ENCODE data around the gene MAP3K2.

The MAP3K2 gene

DNA sequence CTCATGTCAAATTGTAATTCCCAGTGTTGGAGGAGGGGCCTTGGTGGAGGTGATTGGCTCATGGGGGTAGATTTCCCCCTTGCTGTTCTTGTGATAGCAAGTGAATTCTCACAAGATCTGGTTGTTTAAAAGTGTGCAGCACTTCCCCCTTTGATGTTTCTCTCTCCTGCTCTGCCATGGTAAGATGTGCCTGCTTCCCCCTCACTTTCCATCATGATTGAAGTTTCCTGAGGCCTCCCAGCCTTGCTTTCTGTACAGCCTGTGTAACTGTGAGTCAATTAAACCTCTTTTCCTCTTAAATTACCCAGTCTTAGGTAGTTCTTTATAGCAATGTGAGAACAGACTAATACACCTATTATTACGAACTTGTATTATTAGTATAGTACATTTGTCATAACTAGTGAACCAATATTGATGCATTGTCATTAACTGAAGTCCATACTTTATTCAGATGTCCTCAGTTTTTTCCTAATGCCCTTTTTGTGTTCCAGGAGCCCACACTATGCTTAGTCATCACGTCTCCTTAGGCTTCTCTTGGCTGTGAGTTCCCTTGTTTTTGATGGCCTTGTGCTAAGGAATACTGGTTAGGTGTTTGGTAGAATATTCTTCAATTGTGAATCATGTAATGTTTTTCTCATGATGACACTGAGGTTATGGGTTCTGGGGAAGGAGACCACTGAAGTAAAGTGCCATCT, 4.5 kb upstream of the MAP3K2 start:
- Histone ChIP-seq H3K27ac (ENCODE audit: low read depth, low read length) (no peak overlapping the region), H3K9me3 (ENCODE audit: control insufficient read depth, insufficient read depth, low read depth, low read length) (no peaks in the 10 kb centered on the region), H3K4me1 (ENCODE audit: control insufficient read depth, insufficient read depth, low read length) (peaks cover 9% of the 10 kb centered on the region), H3K4me3 (ENCODE audit: low read depth, low read length) (no peak overlapping the region), H3K36me3 (ENCODE audit: control insufficient read depth, insufficient read depth, low read length) (no peaks in the 10 kb centered on the region), H3K9ac (ENCODE audit: low read length) (no peak overlapping the region), H3K27me3 (ENCODE audit: control insufficient read depth, insufficient read depth, low read length) (no peaks in the 10 kb centered on the region)

DNA sequence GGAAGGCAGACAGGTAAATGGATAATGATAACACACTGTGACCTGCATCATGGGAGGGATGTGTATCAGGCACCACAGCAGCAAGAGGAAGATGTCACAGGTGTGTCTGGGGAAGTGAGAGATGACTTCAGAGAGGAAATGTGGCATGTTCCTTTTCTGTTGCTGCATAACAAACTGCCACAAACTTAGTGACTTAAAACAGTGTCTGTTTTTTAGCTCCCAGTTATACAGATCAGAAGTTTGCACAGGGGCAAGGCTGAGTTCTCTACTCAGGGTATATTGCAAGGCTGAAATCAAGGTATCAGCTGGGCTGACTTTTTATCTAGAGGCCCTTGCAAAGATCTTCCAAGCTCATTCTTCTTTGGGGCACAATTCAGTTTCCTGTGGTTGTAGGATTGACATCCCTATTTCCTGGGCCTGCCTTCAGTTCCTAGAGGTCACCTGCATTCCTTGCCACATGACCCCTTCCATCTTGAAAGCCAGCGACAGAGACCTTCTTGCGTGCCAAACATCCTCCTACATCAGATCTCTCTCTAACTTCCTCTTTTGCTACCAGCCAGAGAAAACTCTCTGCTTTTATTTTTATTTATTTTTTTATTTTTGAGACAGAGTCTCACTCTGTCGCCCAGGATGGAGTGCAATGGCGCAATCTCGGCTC, 2.1 kb upstream of the MAP3K2 start:
- Histone ChIP-seq H3K9me3 (ENCODE audit: control insufficient read depth, insufficient read depth, low read depth, low read length) (no peaks in the 10 kb centered on the region), H3K4me1 (ENCODE audit: control insufficient read depth, insufficient read depth, low read length) (peaks cover 9% of the 10 kb centered on the region), H3K4me3 (ENCODE audit: low read depth, low read length) (no peak overlapping the region), H3K27ac (ENCODE audit: low read depth, low read length) (no peak overlapping the region), H3K36me3 (ENCODE audit: control insufficient read depth, insufficient read depth, low read length) (no peaks in the 10 kb centered on the region), H3K27me3 (ENCODE audit: control insufficient read depth, insufficient read depth, low read length) (no peaks in the 10 kb centered on the region), H3K9ac (ENCODE audit: low read length) (no peak overlapping the region)

DNA sequence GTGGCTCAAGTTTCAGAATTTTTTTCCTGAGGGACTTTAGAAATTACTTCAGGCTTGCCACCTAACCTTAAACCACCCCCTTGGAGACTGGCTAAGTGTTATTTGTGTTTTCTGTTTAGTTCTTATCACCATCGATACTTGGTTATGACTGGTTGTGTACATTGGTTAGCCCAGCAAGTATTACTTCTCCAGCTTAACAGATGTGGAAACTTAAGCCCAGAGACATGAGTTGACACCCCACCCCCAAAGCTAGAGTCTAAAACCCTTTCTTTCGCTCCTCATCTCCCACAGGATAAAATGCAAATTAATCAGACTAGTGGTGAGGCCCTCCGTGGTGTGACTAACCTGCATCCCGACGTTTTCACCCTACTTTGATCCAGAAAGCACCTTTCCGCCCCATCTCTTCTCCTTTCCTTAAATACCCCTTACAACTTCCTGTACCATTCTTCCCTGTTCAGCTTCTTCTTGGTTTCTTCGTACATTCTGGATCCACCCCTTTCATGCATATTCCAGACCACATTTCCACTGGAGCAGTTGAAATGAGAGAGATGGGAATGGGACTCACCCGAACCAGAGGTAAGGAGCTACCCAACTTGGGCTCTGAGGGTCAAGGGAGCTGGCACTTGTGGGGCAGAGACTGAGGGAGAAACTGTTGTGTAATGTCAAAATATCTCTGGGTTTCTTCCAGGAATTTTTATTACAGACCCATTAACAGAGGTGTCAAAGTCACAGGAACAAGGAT, 819 bp upstream of the MAP3K2 start:
- peak overlapping the region; percentile 80 for H3K9ac ChIP-seq (ENCODE audit: low read length)
- H3K9me3 ChIP-seq (ENCODE audit: control insufficient read depth, insufficient read depth, low read depth, low read length) = no peaks in the 10 kb centered on the region
- peak overlapping the region; percentile 76 for H3K4me3 ChIP-seq (ENCODE audit: low read depth, low read length)
- no peaks in the 10 kb centered on the region for H3K36me3 ChIP-seq (ENCODE audit: control insufficient read depth, insufficient read depth, low read length)
- H3K27ac ChIP-seq (ENCODE audit: low read depth, low read length) = peak overlapping the region; percentile 59; the same call in 1 of the 2 replicates
- no peaks in the 10 kb centered on the region for H3K27me3 ChIP-seq (ENCODE audit: control insufficient read depth, insufficient read depth, low read length)
- H3K4me1 ChIP-seq (ENCODE audit: control insufficient read depth, insufficient read depth, low read length) = peaks cover 9% of the 10 kb centered on the region

DNA sequence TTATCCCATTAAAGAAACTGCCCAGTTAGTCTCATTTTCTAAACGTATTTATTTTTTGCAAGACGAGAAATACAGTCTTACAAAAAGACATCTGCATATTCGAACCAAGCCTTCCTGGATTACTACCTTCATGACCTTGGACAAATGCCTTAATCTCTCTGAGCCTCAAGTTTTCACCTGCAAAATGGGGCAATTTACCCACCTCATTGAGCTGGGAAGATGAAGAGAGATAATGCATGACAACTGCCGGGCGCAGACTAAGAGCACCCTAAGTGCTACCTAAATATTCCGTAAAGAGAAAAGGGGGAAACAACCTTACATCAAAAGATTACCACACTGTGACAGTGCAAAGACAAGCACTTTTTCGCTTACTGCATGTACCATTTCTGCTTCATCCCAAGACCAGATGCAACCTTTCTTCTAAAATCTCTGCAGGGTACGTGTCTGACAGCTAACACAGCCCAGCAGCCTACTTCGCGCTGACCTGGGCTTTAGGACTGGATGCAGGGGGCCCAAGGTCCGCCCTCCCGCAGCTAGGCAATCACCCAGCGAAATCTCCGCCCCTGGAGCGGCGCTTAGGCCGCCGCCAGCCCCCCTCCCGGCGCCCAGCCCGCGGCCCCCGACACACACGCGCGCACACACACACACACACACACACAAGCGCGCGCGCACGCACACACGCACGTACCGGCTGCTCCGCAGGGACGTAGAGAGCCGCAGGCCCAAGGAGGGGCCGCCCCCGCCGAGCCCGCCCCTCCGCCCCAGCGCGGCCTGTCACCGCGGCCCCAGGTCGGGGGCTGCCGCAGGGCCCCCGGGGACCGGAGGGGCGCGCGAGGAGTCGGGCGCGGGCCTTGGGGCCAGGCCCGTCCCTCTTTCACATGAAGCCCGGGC, 766 bp downstream of the MAP3K2 start:
- Histone ChIP-seq H3K27me3 (ENCODE audit: control insufficient read depth, insufficient read depth, low read length) (no peaks in the 10 kb centered on the region), H3K9ac (ENCODE audit: low read length) (peak overlapping the region; percentile 88), H3K9me3 (ENCODE audit: control insufficient read depth, insufficient read depth, low read depth, low read length) (no peaks in the 10 kb centered on the region), H3K4me3 (ENCODE audit: low read depth, low read length) (peak overlapping the region; percentile 87), H3K27ac (ENCODE audit: low read depth, low read length) (peak overlapping the region; percentile 93), H3K4me1 (ENCODE audit: control insufficient read depth, insufficient read depth, low read length) (peaks cover 9% of the 10 kb centered on the region), H3K36me3 (ENCODE audit: control insufficient read depth, insufficient read depth, low read length) (no peaks in the 10 kb centered on the region)

DNA sequence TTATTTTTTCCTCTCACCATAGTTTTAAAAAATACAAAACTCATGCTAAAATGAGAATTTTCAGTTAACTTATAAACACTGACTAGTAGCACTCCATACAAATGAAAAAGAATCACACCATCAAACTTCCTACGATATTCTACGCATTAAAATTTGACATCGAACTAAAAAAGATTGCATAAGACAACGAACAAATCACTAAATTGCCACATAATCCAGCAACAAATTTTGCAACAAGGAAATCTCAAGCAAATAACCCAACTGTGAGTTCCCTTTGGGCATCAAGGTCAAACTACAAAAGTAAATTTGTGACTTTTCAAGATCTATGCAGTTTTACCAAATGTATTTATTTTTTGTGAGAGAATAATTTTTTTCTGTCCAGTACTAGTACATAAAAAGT, 1.5 kb downstream of the MAP3K2 start:
- Histone ChIP-seq H3K27ac (ENCODE audit: low read depth, low read length) (no peak overlapping the region), H3K27me3 (ENCODE audit: control insufficient read depth, insufficient read depth, low read length) (no peaks in the 10 kb centered on the region), H3K36me3 (ENCODE audit: control insufficient read depth, insufficient read depth, low read length) (no peaks in the 10 kb centered on the region), H3K4me3 (ENCODE audit: low read depth, low read length) (peak overlapping the region; percentile 87), H3K9me3 (ENCODE audit: control insufficient read depth, insufficient read depth, low read depth, low read length) (no peaks in the 10 kb centered on the region), H3K9ac (ENCODE audit: low read length) (no peak overlapping the region), H3K4me1 (ENCODE audit: control insufficient read depth, insufficient read depth, low read length) (peaks cover 9% of the 10 kb centered on the region)

DNA sequence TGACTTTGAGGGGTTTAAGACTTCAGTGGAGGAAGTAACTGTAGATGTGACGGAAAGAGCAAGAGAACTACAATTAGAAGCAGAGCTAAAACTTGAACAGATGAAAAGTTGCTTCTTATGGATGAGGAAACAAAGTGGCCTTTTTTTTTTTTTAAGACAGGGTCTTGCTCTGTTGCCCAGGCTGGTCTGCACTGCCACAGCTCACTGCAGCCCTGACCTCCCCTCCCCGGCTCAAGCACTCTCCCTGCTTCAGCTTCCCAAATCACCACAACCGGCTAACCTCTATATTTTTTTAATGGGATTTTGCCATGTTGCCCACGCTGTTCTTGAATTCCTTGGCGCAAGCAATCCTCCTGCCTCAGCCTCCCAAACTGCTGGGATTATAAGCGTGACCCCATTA, 3.2 kb downstream of the MAP3K2 start:
- H3K36me3 ChIP-seq (ENCODE audit: control insufficient read depth, insufficient read depth, low read length) = no peaks in the 10 kb centered on the region
- H3K27me3 ChIP-seq (ENCODE audit: control insufficient read depth, insufficient read depth, low read length) = no peaks in the 10 kb centered on the region
- H3K27ac ChIP-seq (ENCODE audit: low read depth, low read length) = no peak overlapping the region
- H3K9me3 ChIP-seq (ENCODE audit: control insufficient read depth, insufficient read depth, low read depth, low read length) = no peaks in the 10 kb centered on the region
- no peak overlapping the region for H3K4me3 ChIP-seq (ENCODE audit: low read depth, low read length)
- H3K9ac ChIP-seq (ENCODE audit: low read length) = no peak overlapping the region
- peaks cover 14% of the 10 kb centered on the region for H3K4me1 ChIP-seq (ENCODE audit: control insufficient read depth, insufficient read depth, low read length)

DNA sequence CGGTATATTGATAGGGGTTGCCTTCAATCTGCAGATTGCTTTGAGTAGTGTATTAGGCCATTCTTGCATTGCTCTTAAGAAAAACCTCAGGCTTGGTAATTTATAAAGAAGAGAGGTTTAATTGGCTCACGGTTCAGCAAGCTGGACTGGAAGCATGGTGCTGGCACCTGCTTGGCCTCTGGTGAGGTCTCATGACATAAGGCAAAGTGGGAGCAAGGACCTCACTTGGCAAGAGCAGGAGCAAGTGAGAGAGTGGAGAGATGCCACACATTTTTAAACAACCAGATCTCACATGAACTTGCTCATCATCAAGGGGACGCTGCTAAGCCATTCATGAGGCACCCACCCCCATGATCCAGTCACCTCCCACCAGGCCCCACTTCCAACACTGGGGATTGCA, 4.9 kb downstream of the MAP3K2 start:
- H3K9ac ChIP-seq (ENCODE audit: low read length) = no peak overlapping the region
- no peak overlapping the region for H3K4me3 ChIP-seq (ENCODE audit: low read depth, low read length)
- peaks cover 8% of the 10 kb centered on the region; the same call in 1 of the 2 replicates for H3K4me1 ChIP-seq (ENCODE audit: control insufficient read depth, insufficient read depth, low read length)
- H3K27me3 ChIP-seq (ENCODE audit: control insufficient read depth, insufficient read depth, low read length) = no peaks in the 10 kb centered on the region
- no peaks in the 10 kb centered on the region for H3K36me3 ChIP-seq (ENCODE audit: control insufficient read depth, insufficient read depth, low read length)
- no peak overlapping the region for H3K27ac ChIP-seq (ENCODE audit: low read depth, low read length)
- no peaks in the 10 kb centered on the region for H3K9me3 ChIP-seq (ENCODE audit: control insufficient read depth, insufficient read depth, low read depth, low read length)

DNA sequence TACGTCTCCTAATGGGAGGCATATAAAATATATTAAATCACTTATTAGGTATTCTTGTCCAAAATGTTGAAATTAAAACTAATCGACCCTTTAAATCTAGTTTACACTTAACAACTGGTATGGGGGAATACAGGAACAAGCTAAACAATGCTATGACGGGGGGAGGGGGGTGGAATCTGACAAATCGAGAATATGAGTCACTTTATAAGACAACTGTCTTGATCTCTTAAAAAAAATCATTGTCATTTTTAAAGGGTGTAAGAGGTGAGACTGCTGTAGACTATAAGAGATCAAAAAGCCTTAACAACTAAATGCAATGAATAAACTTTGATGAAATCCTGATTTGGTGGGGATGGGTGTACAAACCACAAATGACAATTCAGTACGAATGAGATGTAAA, 6.0 kb downstream of the MAP3K2 start:
- H3K27ac ChIP-seq (ENCODE audit: low read depth, low read length) = no peak overlapping the region
- no peak overlapping the region for H3K4me3 ChIP-seq (ENCODE audit: low read depth, low read length)
- no peaks in the 10 kb centered on the region; the same call in 1 of the 2 replicates for H3K36me3 ChIP-seq (ENCODE audit: control insufficient read depth, insufficient read depth, low read length)
- no peak overlapping the region for H3K9ac ChIP-seq (ENCODE audit: low read length)
- peaks cover 15% of the 10 kb centered on the region; the same call in 1 of the 2 replicates for H3K4me1 ChIP-seq (ENCODE audit: control insufficient read depth, insufficient read depth, low read length)
- no peaks in the 10 kb centered on the region for H3K9me3 ChIP-seq (ENCODE audit: control insufficient read depth, insufficient read depth, low read depth, low read length)
- H3K27me3 ChIP-seq (ENCODE audit: control insufficient read depth, insufficient read depth, low read length) = no peaks in the 10 kb centered on the region

DNA sequence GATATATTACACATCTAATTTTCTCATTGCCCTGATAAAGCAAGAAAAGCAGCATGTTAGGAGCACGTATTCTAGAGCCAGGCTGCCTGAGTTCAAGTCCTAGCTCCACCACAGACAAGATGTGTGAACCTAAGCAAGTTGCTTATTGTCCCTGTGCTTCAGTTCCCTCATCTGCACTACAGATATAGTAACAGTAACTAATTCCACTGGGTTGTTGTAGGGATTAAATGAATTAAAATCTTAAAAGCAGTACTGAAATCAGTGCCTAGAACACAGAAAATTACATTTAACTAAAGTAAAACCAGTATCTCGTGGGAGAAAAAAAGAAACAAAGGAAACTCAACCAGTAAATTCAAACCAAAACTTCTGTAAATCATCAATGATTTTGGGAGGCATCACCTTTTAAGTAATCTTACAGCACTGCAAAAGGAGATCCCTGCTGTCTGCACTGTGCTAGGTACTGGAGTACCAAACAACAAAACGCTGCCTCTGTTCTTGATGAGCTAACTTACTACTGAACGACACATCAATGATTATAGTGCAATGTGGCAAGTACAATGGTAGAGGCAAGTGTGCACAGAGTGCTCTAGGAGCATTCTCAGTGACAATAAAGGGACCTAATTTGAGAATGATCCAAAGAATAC, 7.9 kb downstream of the MAP3K2 start:
- H3K4me1 ChIP-seq (ENCODE audit: control insufficient read depth, insufficient read depth, low read length) = peaks cover 20% of the 10 kb centered on the region; the same call in 1 of the 2 replicates
- no peaks in the 10 kb centered on the region for H3K27me3 ChIP-seq (ENCODE audit: control insufficient read depth, insufficient read depth, low read length)
- peaks cover 3% of the 10 kb centered on the region; the same call in 1 of the 2 replicates for H3K9me3 ChIP-seq (ENCODE audit: control insufficient read depth, insufficient read depth, low read depth, low read length)
- H3K27ac ChIP-seq (ENCODE audit: low read depth, low read length) = no peak overlapping the region
- H3K4me3 ChIP-seq (ENCODE audit: low read depth, low read length) = no peak overlapping the region
- no peaks in the 10 kb centered on the region; the same call in 1 of the 2 replicates for H3K36me3 ChIP-seq (ENCODE audit: control insufficient read depth, insufficient read depth, low read length)
- no peak overlapping the region for H3K9ac ChIP-seq (ENCODE audit: low read length)

DNA sequence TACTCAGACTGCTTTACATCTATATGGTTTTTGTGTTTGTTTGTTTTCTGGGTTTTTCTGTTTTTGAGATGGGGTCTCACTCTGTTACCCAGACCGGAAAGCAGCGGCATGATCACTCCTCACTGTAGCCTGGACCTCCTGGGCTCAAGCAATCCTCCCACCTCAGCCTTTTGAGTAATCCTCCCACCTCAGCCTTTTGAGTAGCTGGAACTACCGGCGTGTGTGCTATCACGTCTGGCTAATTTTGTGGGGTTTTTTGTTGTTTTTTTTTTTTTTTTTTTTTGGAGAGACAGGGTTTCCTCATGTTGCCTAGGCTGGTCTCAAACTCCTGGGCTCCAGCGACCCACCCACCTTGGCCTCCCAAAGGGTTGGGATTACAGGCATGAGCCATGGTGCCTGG, 9.1 kb downstream of the MAP3K2 start:
- H3K9ac ChIP-seq (ENCODE audit: low read length) = no peak overlapping the region
- no peaks in the 10 kb centered on the region; the same call in 1 of the 2 replicates for H3K36me3 ChIP-seq (ENCODE audit: control insufficient read depth, insufficient read depth, low read length)
- peaks cover 13% of the 10 kb centered on the region for H3K9me3 ChIP-seq (ENCODE audit: control insufficient read depth, insufficient read depth, low read depth, low read length)

More for the DNA sequence above, 9.1 kb downstream of the MAP3K2 start:
- H3K4me3 ChIP-seq (ENCODE audit: low read depth, low read length) = no peak overlapping the region
- no peak overlapping the region for H3K27ac ChIP-seq (ENCODE audit: low read depth, low read length)
- H3K4me1 ChIP-seq (ENCODE audit: control insufficient read depth, insufficient read depth, low read length) = peaks cover 20% of the 10 kb centered on the region; the same call in 1 of the 2 replicates
- H3K27me3 ChIP-seq (ENCODE audit: control insufficient read depth, insufficient read depth, low read length) = no peaks in the 10 kb centered on the region
